ENCODE results near the gene KRTAP1-3.
"Not testable (repeated sequence)": the region's sequence is repeated elsewhere in the genome, so short reads cannot be mapped to it uniquely, and the experiment has no call there.

Gene KRTAP1-3, protein sequence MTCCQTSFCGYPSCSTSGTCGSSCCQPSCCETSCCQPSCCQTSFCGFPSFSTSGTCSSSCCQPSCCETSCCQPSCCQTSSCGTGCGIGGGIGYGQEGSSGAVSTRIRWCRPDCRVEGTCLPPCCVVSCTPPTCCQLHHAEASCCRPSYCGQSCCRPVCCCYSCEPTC

DNA sequence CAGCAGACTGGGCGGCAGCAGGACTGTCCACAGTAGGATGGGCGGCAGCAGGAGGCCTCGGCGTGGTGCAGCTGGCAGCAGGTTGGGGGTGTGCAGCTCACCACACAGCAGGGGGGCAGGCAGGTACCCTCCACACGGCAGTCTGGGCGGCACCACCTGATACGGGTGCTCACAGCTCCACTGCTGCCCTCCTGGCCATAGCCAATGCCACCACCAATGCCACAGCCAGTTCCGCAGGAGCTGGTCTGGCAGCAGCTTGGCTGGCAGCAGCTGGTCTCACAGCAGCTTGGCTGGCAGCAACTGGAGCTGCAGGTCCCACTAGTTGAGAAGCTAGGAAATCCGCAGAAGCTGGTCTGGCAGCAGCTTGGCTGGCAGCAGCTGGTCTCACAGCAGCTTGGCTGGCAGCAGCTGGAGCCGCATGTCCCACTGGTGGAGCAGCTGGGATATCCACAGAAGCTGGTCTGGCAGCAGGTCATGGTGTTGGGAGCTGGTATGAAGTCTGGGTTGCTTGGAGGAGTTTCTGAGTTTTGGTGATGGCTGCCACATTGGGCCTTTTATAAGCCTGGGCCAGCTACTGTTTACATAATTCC, at the start of gene KRTAP1-3:
TSS of gene KRTAP1-3 (minus strand) at position 529 of the 590 bp plus-strand sequence. CDS start at position 476, 53 bp downstream.
- not testable (repeated sequence) for DNase-seq (ENCODE audit: low spot score)

DNA sequence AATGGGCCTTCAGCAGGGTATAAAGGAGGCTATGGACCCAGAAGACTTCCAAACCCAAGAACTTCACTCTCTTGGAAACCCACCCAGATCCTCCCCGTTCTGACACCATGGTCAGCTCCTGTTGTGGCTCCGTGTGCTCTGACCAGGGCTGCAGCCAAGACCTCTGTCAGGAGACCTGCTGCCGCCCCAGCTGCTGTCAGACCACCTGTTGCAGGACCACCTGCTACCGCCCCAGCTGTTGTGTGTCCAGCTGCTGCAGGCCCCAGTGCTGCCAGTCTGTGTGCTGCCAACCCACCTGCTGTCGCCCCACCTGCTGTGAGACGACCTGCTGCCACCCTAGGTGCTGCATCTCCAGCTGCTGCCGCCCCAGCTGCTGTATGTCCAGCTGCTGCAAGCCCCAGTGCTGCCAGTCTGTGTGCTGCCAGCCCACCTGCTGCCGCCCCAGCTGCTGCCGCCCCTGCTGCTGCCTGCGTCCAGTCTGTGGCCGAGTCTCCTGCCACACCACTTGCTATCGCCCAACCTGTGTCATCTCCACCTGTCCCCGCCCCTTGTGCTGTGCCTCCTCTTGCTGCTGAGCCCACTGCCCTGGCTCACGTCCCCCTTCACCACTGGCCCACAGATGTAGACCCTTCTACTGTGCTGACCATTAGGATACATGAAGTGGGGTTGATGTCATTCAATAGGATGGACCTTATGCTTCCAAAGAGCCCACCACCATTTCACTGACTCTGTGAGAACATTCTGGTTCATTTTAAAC, 49.6 kb upstream of the KRTAP1-3 start, which contains the start of gene KRTAP4-7:
TSS of gene KRTAP4-7 (plus strand) at position 51 of the 757 bp plus-strand sequence. CDS start at position 108, 57 bp downstream.
- not testable (repeated sequence) for DNase-seq (ENCODE audit: low spot score)

DNA sequence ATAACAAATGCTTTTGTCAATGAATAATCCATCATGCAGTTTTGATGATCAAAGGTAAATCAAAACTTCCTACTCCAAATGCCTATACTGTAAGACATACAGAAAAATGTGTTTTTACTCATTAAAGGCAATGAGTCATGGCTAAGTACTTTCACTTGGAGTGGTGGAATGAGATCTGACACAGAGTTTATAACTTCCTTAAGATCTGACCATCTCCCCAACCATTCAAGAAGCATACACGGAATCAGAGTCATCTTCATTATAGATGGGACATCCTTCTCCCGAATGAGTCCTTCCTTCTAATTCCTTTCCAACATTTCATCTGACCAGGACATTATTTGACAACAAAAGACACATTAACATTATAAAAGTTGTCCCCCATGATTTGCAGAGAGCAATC, 48.8 kb upstream of the KRTAP1-3 start:
- DNase-seq (ENCODE audit: low spot score) = not testable (repeated sequence)

DNA sequence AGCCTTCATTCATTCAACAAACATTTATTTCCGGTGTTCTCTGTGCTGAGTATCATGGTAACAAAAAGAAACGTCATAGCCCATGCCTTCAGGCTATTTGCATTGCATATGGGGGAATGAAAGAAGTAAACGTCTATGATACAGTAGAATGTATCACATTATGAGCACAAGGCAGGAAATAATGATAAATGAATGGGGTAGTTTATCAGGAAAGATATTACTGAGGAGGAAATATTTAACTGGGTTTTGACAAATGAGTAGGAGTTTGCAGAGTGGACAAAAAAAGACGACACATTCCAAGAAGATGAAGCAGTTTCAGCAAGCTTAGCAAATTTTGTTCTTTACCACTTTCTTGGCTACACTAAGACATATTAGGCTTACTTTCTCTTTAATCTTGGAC, 48.0 kb upstream of the KRTAP1-3 start:
- no peak for DNase-seq (ENCODE audit: low spot score)

DNA sequence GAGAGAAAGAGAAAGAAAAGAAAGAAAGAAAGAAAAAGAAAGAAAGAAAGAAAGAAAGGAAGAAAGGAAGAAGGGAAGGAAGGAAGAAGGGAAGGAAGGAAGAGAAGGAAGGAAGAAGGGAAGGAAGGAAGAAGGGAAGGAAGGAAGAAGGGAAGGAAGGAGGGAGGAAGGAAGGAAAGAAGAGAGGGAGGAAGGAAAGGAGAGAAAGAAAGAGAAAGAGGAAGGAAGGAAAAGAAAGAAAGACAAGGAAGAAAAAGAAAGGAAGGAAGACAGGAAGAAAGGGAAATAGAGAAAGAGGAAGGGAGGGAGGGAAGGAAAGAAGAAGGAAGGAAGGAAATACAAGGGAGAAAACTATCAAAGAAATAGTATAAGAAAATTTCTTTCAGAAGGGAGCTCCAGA, 42.1 kb upstream of the KRTAP1-3 start:
- DNase-seq (ENCODE audit: low spot score) = no peak

DNA sequence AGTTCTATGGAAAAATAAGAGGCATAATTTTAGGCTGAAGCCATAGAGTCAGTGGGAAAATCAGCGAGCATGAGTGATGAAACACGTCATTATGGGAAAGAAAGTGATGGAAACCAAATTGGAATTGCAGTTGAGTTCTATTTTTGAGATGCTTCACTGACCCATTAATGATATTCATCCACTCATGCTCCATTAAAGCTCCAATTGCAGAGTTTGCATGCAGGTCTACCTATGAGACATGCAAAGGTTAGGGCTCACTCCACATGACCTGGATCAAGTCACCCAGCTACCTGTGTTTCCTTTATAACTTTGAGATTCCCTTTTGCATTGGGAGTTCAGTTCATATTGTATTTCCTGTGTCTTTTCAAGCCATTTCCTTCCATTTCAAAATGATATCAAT, 39.0 kb upstream of the KRTAP1-3 start:
- no peak for DNase-seq (ENCODE audit: low spot score)

DNA sequence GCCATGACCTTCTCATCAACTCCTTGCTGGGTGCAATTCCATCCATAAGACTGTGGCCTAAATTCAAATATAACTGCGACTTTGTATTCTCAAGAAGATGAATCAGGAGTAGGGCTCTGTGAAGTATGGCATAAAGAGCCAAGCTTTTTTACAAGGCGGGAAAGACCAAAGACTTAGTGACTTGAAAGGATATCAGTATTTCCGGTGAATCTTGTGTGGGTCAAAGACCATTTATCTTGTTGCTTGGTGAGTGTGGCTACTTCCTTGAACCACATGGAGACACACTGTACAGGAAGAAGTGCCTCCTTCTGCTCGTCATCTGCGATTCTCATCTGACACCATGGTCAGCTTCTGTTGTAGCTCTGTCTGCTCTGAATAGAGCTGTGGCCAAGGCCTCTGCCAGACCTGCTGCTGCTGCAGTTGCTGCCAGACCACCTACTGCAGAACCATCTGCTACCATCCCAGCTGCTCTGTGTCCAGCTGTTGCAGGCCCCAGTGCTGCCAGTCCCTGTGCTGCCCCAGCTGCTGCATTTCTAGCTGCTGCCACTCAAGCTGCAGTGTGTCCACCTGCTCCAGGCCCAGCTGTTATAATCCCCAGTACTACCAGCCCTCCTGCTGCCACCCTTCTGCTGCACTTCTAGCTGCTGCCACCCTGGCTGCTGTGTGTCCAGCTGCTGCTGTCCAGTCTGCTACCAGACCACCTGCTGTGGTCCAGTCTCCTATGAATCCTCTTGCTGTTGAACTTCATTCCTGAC, 37.1 kb upstream of the KRTAP1-3 start:
- no peak for DNase-seq (ENCODE audit: low spot score)

DNA sequence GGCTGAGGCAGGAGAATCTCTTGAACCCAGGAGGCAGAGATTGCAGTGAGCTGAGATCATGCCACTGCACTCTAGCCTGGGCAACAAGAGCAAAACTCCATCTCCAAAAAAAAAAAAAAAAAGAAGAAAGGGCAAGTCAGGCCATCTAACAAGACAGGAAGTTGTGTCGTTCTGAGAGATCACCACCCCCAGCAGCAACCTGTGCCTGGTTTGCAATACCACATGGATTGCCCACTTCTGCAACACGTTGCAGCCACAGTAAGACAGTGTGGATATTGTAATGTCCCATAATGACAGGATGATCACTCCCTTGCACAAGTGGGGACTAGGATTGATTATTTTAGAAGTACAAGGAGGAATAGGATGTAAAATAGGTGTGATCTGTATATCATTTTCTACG, 34.4 kb upstream of the KRTAP1-3 start:
- no peak for DNase-seq (ENCODE audit: low spot score)

DNA sequence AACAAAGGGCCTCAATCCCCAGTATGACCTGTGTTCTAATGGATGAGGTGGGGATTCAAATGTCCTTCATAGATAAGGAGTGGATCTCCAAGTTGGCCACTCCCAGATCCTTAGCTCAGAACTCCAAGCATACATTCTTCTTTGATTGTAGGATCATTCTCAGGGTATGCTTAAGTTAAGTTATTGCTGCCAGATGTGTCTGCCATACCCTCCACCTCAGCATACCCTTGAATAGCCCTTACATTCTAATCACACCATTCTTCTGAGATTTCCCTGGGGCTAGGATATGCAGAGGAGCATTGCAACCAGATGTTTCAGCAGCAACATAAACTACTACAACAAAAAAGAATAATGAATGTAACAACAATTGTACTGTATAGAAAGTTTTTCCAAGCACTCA, 32.6 kb upstream of the KRTAP1-3 start:
- DNase-seq (ENCODE audit: low spot score) = no peak

DNA sequence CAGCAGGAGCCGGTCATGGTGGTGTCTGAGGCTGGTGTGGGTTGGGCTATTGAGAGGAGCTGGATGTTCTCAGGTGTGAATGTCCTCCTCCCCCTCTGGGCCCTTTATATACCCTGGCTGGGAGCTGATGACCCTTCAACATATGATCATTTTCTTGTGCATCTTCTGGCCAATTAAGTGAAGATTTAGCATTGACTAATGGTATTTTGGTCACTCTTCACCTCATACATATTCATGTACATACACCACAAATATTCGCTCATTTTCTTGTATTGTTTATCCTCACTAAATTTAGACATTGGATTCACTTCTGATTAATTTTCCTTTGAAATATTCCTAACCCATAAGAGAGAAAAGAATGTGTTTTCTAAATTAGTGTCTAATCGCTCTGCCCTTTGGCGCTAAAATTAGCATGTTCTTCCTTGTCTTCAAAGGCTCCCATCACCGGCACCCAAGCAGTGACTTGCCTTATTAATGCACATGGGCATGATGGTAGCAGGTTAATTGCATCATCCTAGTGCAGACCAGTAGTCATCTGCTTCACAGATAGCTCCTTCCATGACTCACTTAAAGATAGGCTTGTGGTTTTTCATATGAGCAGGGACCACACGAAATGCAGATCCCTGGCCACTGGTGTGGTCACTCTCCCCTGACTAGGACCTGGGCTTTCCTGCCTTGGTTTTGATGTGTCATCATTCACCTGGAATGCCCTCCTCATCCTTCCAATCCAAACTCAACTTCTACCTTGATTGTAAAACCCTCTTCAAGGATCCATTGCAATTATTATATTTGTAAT, 31.4 kb upstream of the KRTAP1-3 start, which contains the start of gene KRTAP2-4:
TSS of gene KRTAP2-4 (minus strand) at position 51 of the 796 bp plus-strand sequence. CDS start at position 17, 34 bp downstream.
- no peak for DNase-seq (ENCODE audit: low spot score)

DNA sequence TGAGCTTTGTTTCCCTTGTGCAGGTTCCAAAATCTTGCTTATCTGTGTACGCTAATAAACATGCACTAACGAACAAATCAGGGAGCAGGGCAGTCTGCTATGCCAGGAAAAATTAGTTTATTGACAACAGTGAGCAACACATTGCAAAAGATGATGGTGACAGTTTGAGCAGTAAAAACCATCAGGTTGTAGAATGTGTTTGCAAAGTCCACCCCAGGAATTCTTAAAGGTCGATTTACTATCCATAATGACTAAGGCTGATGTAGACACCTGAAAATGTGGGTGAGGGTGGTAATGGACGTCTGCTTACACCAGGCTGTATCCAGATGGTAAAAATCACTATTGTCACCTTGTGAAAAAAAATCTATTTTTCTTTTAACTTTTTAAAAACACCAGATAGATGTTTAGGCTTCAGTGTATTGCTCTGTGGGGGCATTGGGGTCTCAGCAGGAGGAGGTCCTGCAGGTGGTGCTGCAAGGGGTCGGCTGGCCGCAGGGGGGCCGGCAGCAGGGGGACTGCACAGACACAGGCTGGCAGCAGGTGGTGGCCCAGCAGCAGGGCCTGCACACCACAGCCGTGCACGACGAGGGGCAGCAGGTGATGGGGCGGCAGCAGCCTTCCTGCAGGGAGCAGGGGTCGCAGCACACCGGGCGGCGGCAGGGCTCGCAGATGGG, 30.5 kb upstream of the KRTAP1-3 start:
- not testable (repeated sequence) for DNase-seq (ENCODE audit: low spot score)

DNA sequence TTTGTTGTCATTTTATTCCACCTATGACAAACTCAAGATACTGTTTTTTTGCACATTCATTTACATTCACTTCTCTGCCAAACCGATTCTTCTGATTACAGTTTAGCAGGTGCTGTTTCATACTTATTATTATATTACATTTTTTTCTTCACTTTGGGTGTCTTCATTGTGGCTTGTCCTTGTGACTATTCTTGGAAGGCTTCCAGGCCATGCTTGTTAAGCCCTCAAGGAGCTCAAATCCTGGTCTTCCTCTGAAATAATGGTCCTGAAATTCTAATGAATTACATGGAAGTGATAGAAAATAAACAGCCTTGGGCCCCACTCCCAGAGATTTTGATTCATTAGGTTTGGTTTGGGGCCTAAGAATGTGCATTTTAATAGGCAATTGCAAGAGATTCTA, 29.6 kb upstream of the KRTAP1-3 start:
- no peak for DNase-seq (ENCODE audit: low spot score)

DNA sequence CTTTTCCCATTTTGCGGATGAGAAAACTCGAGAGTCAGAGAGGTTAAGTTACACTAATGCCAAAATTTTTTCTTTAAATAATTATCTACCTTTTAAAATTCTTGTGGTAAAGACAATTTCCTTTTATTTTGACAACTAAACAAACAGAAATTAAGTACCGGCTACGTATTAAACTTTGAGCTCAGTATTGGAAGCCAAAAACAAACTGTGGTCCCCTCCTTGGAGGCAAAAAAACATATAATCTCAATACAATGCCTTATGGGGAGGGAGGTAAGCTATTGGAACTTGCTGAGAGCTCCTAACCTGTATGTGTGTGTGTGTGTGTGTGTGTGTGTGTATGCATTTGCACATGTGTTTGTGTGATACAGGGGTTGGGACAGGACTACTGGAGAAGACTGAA, 28.8 kb upstream of the KRTAP1-3 start:
- no peak for DNase-seq (ENCODE audit: low spot score)

DNA sequence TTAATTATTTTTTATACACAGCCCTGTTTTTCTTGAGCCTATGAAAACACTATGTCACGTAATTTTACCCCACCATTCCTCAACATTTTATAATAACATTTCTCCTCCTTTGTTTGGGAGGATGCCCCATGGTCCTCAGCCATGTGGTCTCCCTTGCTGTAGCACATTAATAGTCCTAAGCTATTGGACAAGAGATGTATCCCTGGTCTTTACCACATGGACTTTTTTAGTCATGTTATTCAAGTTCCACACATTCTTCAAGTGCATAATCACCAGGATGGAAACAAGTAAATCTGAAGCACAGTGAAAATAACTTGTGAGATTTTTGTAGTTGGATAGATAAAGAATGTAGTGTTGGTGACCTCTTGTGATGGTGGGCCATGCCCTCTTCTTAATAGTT, 27.3 kb upstream of the KRTAP1-3 start:
- DNase-seq (ENCODE audit: low spot score) = no peak

DNA sequence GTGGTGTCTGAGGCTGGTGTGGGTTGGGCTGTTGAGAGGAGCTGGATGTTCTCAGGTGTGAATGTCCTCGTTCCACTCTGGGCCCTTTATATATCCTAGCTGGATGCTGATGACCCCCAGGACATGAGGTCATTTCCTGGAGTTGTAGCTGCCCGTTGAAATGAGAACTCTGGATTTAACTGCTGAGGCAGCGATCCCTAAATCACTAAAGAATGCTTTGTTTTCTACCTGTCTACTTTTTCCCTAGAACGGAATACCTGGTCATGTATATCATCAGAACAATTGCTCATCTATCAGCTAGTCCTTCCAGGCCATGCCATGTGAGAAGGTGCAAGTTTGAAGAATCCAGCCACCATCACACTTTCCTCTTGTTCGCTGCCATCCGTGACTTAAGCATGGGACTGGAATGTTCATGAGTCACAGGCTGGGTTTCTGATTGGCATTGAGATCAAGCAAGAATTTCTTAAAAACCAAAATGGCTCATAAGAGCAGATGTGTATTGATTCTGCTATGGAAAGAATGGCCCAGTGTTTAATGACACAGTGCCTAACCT, 25.5 kb upstream of the KRTAP1-3 start, which contains the start of gene KRTAP2-3:
TSS of gene KRTAP2-3 (minus strand) at position 63 of the 553 bp plus-strand sequence. CDS start 64 bp downstream, outside the sequence.
- no peak for DNase-seq (ENCODE audit: low spot score)

DNA sequence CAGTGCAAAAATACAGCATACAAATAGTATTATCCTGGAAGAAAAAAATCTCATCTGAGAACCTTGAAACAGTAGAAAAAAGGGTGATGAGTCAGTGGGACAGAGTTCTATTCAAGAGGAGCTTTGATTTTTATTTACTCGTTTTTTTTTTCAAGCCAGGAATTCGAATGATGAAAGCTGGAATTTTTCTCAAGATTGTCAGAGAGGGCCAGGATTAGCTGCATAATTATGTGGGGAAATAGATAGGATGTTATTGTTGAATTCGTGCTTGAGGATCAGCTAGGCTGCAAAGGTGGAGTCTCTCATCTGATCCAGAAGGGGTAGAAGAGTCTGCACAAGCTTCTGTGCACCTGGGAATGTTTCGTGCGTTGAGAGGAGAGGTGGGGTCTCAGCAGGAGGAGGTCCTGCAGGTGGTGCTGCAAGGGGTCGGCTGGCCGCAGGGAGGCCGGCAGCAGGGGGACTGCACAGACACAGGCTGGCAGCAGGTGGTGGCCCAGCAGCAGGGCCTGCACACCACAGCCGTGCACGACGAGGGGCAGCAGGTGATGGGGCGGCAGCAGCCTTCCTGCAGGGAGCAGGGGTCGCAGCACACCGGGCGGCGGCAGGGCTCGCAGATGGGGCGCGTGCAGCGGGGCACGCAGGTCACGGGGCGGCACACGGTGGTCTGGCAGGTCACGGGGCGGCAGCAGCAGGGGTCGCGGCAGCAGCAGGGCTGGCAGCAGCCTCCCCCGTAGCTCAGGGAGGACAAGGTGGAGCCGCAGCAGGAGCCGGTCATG, 24.8 kb upstream of the KRTAP1-3 start:
- DNase-seq (ENCODE audit: low spot score) = not testable (repeated sequence)

DNA sequence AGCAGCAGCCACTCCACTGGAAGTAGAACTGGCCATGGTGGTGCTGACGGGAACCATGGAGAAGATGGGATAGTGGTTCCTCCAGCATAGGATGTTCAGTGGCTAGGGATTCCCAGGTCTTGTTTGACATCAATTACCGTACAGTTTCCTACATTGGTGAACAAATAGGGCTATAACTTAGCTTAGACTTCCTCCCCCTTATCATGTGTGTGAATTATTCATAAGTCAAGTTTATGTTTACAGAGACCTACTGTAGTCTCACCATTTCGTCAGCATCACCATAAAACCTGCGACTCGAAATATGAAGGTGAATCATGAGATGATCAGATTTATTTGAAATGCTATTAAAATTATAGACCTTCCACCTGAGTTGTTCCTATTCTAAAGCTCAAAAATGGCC, 24.1 kb upstream of the KRTAP1-3 start:
- no peak for DNase-seq (ENCODE audit: low spot score)

DNA sequence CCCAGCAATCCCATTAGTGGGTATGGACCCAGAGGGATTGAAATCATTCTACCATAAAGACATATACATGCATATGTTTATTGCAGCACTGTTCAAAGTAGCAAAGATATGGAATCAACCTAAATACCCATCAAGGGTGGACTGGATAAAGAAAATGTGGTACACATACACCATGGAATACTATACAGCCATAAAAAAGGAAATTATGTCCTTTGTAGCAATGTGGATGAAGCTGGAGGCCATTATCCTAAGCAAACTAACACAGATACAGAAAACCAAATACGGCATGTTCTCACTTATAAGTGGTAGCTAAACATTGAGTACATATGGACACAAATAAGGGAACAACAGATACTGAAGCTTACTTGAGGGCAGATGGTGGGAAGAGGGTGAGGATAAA, 22.9 kb upstream of the KRTAP1-3 start:
- DNase-seq (ENCODE audit: low spot score) = no peak

DNA sequence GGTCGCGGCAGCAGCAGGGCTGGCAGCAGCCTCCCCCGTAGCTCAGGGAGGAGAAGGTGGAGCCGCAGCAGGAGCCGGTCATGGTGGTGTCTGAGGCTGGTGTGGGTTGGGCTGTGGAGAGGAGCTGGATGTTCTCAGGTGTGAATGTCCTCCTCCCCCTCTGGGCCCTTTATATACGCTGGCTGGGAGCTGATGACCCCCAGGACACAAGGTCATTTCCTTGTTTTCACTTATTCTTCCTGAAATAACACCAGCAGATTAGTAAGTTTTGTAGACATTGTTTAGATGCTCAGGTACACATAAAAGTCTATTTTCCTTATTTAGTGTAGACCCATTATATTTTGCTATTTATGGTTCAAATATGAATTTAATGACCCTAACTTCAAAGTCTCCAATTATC, 20.5 kb upstream of the KRTAP1-3 start, which contains the start of gene KRTAP2-2:
TSS of gene KRTAP2-2 (minus strand) at position 101 of the 400 bp plus-strand sequence. CDS start at position 82, 19 bp downstream.
- not testable (repeated sequence) for DNase-seq (ENCODE audit: low spot score)
